Activated CD8-positive, alpha-beta T cell treated with anti-CD3 and anti-CD28 coated beads for 36 hours (primary cell): ENCODE measurements around the gene GLYATL1. TPM values are rescaled to one million over a fixed set of nuclear protein-coding genes. Genes with fewer than 3 reads are reported as not detected.

Source experiments
- ATAC-seq: fragments of 200-7000 bp; cut with Tn5 transposase; one replicate; pipeline ENCODE4 v1.10.0; 2021; ENCODE audit warnings: mild to moderate bottlenecking, moderate library complexity
- CTCF ChIA-PET: fragments of 350-600 bp; sonication (Branson Sonifier 250); formaldehyde crosslinking; loops from one replicate; lab custom pipeline; 2021; ENCODE audit warnings: antibody characterized with exemption; lab: Charles Lee
- POLR2A ChIA-PET: fragments of 350-600 bp; sonication (Branson Sonifier 250); formaldehyde crosslinking; loops from one replicate; lab custom pipeline; 2021; ENCODE audit warnings: antibody characterized with exemption; lab: Charles Lee
- DNase-seq: peaks from one replicate; pipeline ENCODE4 v3.0.0-alpha.2; 2020
- H3K27ac Mint-ChIP-seq: one replicate; pipeline ENCODE4 v1.8.0; 2021; ENCODE audit warnings: mild to moderate bottlenecking, mixed read lengths
- H3K27me3 Mint-ChIP-seq: one replicate; pipeline ENCODE4 v1.8.0; 2021; ENCODE audit warnings: mixed read lengths
- H3K36me3 Mint-ChIP-seq: one replicate; pipeline ENCODE4 v1.8.0; 2021; ENCODE audit warnings: low read depth, mixed read lengths
- H3K4me1 Mint-ChIP-seq: one replicate; pipeline ENCODE4 v1.8.0; 2021; ENCODE audit warnings: low read depth, mixed read lengths
- H3K4me3 Mint-ChIP-seq: one replicate; pipeline ENCODE4 v1.8.0; 2021; ENCODE audit warnings: mild to moderate bottlenecking, moderate library complexity, mixed read lengths
- H3K9me3 Mint-ChIP-seq: one replicate; pipeline ENCODE4 v1.8.0; 2021; ENCODE audit warnings: mixed read lengths
- intact Hi-C: fragments of 100-400 bp; cut with micrococcal nuclease; formaldehyde crosslinking; loops from one replicate; pipeline ENCODE4 v1.10.0; 2022
- total RNA-seq, 2 experiments: library from RNA; stranded (reverse); gene quantifications; one replicate each; pipeline ENCODE4 v1.2.3, GENCODE V29; 2021
- TF ChIP-seq, protein P1 (sequence below): fragments of 200-600 bp; IDR thresholded peaks from one replicate; pipeline ENCODE4 v1.8.0; 2022; ENCODE audit warnings: antibody characterized with exemption, mild to moderate bottlenecking

GLYATL1 gene
- total RNA-seq, 2 experiments from 2014 or later: 0.18 TPM; not detected in 1

DNA sequence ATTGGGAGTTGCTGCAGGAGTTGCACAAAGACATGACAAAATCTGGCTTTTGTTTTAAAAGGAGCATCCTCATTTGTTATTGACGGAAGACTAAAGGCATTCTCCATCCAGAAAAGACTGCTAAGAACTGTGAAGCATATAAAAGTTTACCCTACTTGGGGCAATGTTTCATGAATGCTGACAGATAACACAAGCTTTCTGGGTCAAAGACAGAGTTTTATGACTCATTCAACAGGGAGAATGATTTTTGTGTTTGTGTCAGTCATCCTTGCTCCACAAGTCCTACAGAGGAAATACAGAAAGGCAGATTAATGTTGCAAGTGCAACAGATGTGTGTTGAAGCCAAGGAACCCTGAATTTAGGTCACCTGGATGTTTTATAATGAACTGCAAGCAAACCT lies 2.5 kb downstream of the GLYATL1 start:
- ATAC-seq: no peak

DNA sequence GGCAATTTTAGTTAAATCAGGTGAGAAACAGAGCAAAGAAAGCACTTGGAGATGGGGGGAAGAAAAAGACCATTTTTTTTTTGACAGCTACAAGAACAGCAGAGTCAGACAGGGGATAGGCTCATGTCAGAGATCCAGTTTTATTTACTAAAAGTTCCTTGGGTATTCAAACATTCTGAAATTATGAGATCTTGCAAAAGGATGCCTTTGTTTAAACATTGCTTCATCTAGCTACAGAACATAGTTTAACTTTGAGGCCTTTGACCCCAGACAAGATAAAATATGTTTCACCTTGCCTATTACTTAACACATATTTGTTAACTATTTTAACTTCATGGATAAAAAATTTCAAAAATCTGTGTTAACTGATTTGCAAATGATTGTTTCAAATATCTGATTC lies 6.4 kb downstream of the GLYATL1 start:
- ATAC-seq: no peak
- POLR2A ChIA-PET: no interaction called here

More for the DNA sequence above, 2.5 kb downstream of the GLYATL1 start:
- TF ChIP-seq, protein P1, sequence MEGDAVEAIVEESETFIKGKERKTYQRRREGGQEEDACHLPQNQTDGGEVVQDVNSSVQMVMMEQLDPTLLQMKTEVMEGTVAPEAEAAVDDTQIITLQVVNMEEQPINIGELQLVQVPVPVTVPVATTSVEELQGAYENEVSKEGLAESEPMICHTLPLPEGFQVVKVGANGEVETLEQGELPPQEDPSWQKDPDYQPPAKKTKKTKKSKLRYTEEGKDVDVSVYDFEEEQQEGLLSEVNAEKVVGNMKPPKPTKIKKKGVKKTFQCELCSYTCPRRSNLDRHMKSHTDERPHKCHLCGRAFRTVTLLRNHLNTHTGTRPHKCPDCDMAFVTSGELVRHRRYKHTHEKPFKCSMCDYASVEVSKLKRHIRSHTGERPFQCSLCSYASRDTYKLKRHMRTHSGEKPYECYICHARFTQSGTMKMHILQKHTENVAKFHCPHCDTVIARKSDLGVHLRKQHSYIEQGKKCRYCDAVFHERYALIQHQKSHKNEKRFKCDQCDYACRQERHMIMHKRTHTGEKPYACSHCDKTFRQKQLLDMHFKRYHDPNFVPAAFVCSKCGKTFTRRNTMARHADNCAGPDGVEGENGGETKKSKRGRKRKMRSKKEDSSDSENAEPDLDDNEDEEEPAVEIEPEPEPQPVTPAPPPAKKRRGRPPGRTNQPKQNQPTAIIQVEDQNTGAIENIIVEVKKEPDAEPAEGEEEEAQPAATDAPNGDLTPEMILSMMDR: no peak
- Mint-ChIP-seq H3K27ac (no peak overlapping the region), H3K4me1 (no peaks in the 10 kb centered on the region), H3K9me3 (no peaks in the 10 kb centered on the region), H3K27me3 (peaks cover 7% of the 10 kb centered on the region), H3K4me3 (no peak overlapping the region), H3K36me3 (no peaks in the 10 kb centered on the region)
- ChIA-PET CTCF (no interaction called here), POLR2A (no interaction called here)
- DNase-seq: no peak
- intact Hi-C loops: no loop called here

DNA sequence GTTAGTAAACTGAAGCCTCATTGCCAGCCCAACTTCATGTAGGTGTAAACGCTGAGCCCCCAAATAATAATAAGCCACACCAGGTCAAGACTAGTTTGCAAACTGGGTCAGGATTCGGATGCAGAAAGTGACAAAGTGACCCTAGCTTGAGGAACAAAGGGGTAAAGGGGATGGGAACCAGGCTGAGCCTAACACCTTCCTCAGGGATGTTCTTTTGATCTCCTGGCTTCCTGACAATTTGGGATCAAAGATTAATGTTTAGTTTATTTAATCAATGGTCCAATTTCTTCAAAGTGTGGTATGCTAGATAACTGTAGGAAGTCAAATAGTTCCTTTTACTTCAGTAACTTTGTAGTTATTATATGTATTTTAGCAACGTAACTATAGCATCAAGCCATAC lies 9.9 kb downstream of the GLYATL1 start:
- Mint-ChIP-seq H3K4me3 (no peak overlapping the region), H3K27ac (no peak overlapping the region), H3K9me3 (no peaks in the 10 kb centered on the region), H3K36me3 (no peaks in the 10 kb centered on the region), H3K4me1 (no peaks in the 10 kb centered on the region), H3K27me3 (peaks cover 5% of the 10 kb centered on the region)
- ChIA-PET POLR2A (no interaction called here), CTCF (no interaction called here)
- TF ChIP-seq, protein P1: no peak
- ATAC-seq (no peak), DNase-seq (no peak)
- intact Hi-C loops: no loop called here

More for the DNA sequence above, 6.4 kb downstream of the GLYATL1 start:
- Mint-ChIP-seq H3K27me3 (peaks cover 5% of the 10 kb centered on the region), H3K27ac (no peak overlapping the region), H3K36me3 (no peaks in the 10 kb centered on the region), H3K9me3 (no peaks in the 10 kb centered on the region), H3K4me1 (no peaks in the 10 kb centered on the region), H3K4me3 (no peak overlapping the region)
- DNase-seq: no peak
- intact Hi-C loops: no loop called here
- TF ChIP-seq, protein P1: no peak
- CTCF ChIA-PET: no interaction called here

DNA sequence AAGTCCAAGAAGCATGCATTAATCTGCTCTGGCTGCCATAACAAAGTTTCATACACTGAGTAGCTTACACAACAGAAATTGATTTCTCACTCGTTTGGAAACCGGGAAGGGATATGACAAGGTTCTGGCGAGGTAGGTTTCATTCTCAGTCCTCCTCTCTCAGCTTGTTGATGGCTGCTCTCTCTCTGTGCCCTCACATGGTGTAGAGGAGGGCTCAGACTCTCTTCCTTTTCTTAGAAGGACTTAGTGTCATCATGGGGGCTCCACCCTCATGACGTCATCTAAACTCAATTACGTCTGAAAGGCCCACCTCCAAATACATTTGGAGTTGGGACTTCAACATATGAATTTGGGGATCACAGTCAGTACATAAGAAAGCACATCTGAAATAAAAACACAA lies 18.6 kb downstream of the GLYATL1 start:
- peaks cover 3% of the 10 kb centered on the region for H3K4me1 Mint-ChIP-seq
- peaks cover 8% of the 10 kb centered on the region for H3K27me3 Mint-ChIP-seq
- POLR2A ChIA-PET: no interaction called here
- H3K27ac Mint-ChIP-seq: no peak overlapping the region
- ATAC-seq (peak; percentile 78), DNase-seq (no peak)
- CTCF ChIA-PET: interaction anchor here (0.9 to 2.4 kb wide), 6 partner anchors 57 to 200 kb away, joined by 3 to 12 read pairs (median 7); no protein-coding TSS in a partner anchor
- intact Hi-C loops: no loop called here
- TF ChIP-seq, protein P1: no peak
- H3K4me3 Mint-ChIP-seq: no peak overlapping the region
- no peaks in the 10 kb centered on the region for H3K36me3 Mint-ChIP-seq
- H3K9me3 Mint-ChIP-seq: no peaks in the 10 kb centered on the region

DNA sequence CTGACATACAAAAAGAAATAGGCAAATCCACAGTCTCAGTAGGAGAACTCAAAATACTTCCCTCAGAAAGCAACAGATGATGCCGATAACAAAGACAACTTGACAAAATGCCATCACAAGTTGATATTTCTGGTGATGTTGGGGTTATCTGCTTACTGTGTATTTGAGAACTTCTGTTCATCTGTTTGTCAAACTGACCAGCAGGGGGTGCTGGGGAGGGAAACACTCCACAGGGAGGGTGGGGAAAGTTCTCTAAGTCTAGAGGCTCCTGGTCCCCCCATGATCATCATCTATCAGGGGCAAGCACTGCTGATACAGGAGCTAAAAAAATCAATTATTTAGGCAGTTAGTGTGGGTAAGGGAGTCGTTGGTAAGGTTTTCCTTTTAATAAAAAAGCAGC lies 19.2 kb downstream of the GLYATL1 start:
- no peak overlapping the region for H3K4me3 Mint-ChIP-seq
- TF ChIP-seq, protein P1: peak; percentile 63
- ChIA-PET POLR2A (no interaction called here), CTCF (interaction anchor here (0.9 to 2.4 kb wide), 6 partner anchors 58 to 203 kb away, joined by 3 to 12 read pairs (median 6); no protein-coding TSS in a partner anchor)
- peaks cover 3% of the 10 kb centered on the region for H3K4me1 Mint-ChIP-seq
- H3K36me3 Mint-ChIP-seq: no peaks in the 10 kb centered on the region
- intact Hi-C loops: no loop called here
- peak; percentile 66 for DNase-seq
- peak; percentile 67 for ATAC-seq
- no peak overlapping the region for H3K27ac Mint-ChIP-seq
- H3K27me3 Mint-ChIP-seq: peaks cover 8% of the 10 kb centered on the region
- no peaks in the 10 kb centered on the region for H3K9me3 Mint-ChIP-seq
